HepG2 (cell line): ENCODE results near the gene THRA. TPM values are rescaled to one million over a fixed set of nuclear protein-coding genes. Genes with fewer than 3 reads are reported as not detected.

Experiments used
- CBX1 ChIP-seq: IDR thresholded peaks from one replicate; pipeline ENCODE4 v1.6.1; 2016; ENCODE audit warnings: antibody characterized with exemption, low read depth
- DR1 ChIP-seq: sonication (generic); formaldehyde crosslinking; IDR thresholded peaks from 2 replicates; pipeline ENCODE4 v1.8.0; 2021; ENCODE audit warnings: mild to moderate bottlenecking, missing genetic modification reagents, inconsistent platforms
- ELF1 ChIP-seq: sonication (generic); formaldehyde crosslinking; IDR thresholded peaks from 2 replicates; pipeline ENCODE4 v1.4.0; 2020; ENCODE audit warnings: missing genetic modification reagents
- HNRNPUL1 ChIP-seq: fragments of 200-400 bp; formaldehyde crosslinking; IDR thresholded peaks from 2 replicates; pipeline ENCODE4 v1.6.1; 2017; ENCODE audit warnings: low read depth, mild to moderate bottlenecking, low read length, moderate library complexity
- KLF15 ChIP-seq: sonication (generic); formaldehyde crosslinking; IDR thresholded peaks from 2 replicates; pipeline ENCODE4 v1.8.1; 2023; ENCODE audit warnings: borderline replicate concordance, mild to moderate bottlenecking, inconsistent platforms, missing genetic modification reagents, mixed read lengths
- KLF9 ChIP-seq: IDR thresholded peaks from 2 replicates; pipeline ENCODE4 v1.6.1; 2016; ENCODE audit warnings: low read depth
- MED8 ChIP-seq: sonication (generic); formaldehyde crosslinking; IDR thresholded peaks from 2 replicates; pipeline ENCODE4 v1.8.1; 2023; ENCODE audit warnings: mild to moderate bottlenecking, missing genetic modification reagents; ENCODE audit not compliant: insufficient replicate concordance
- MIER2 ChIP-seq: IDR thresholded peaks from 2 replicates; pipeline ENCODE4 v1.6.1; 2016; ENCODE audit warnings: missing biosample characterization, missing genetic modification reagents
- NCOA1 ChIP-seq: sonication (generic); formaldehyde crosslinking; IDR thresholded peaks from 2 replicates; pipeline ENCODE4 v1.9.0; 2021; ENCODE audit warnings: missing genetic modification reagents
- SIN3B ChIP-seq: fragments of 150-350 bp; IDR thresholded peaks from 2 replicates; pipeline ENCODE4 v1.6.1; 2014; ENCODE audit warnings: low read length
- SMC3 ChIP-seq: IDR thresholded peaks from 2 replicates; pipeline ENCODE4 v1.6.1; 2011; ENCODE audit warnings: low read length, improper control_type of control experiment
- TARDBP ChIP-seq: sonication (generic); formaldehyde crosslinking; IDR thresholded peaks from 2 replicates; pipeline ENCODE4 v1.8.0; 2022; ENCODE audit warnings: mild to moderate bottlenecking, missing genetic modification reagents
- ZFAT ChIP-seq: sonication (generic); formaldehyde crosslinking; conservative IDR thresholded peaks from 2 replicates; pipeline ENCODE4 v1.8.1; 2023; ENCODE audit warnings: missing genetic modification reagents, inconsistent platforms
- ZFP36L2 ChIP-seq: sonication (generic); formaldehyde crosslinking; IDR thresholded peaks from 2 replicates; pipeline ENCODE4 v1.4.0; 2020; ENCODE audit warnings: missing genetic modification reagents
- ZFP90 ChIP-seq: sonication (generic); formaldehyde crosslinking; IDR thresholded peaks from 2 replicates; pipeline ENCODE4 v1.8.0; 2022; ENCODE audit warnings: missing genetic modification reagents, mild to moderate bottlenecking, inconsistent platforms, borderline replicate concordance
- ZNF138 ChIP-seq: sonication (generic); formaldehyde crosslinking; IDR thresholded peaks from 2 replicates; pipeline ENCODE4 v1.5.0; 2020; ENCODE audit warnings: mild to moderate bottlenecking, low read depth, missing genetic modification reagents
- ZNF180 ChIP-seq: sonication (generic); formaldehyde crosslinking; IDR thresholded peaks from 2 replicates; pipeline ENCODE4 v1.4.0; 2020; ENCODE audit warnings: low read depth, missing genetic modification reagents, borderline replicate concordance
- ZNF232 ChIP-seq: sonication (generic); formaldehyde crosslinking; IDR thresholded peaks from 2 replicates; pipeline ENCODE4 v1.4.0; 2020; ENCODE audit warnings: missing genetic modification reagents, borderline replicate concordance
- ZNF354B ChIP-seq: sonication (generic); formaldehyde crosslinking; IDR thresholded peaks from 2 replicates; pipeline ENCODE4 v1.8.0; 2022; ENCODE audit warnings: mild to moderate bottlenecking, missing genetic modification reagents
- ZNF570 ChIP-seq: sonication (generic); formaldehyde crosslinking; IDR thresholded peaks from 2 replicates; pipeline ENCODE4 v1.4.0; 2020; ENCODE audit warnings: mild to moderate bottlenecking, missing genetic modification reagents, borderline replicate concordance
- ZNF766 ChIP-seq: sonication (generic); formaldehyde crosslinking; IDR thresholded peaks from 2 replicates; pipeline ENCODE4 v1.5.0; 2020; ENCODE audit warnings: missing genetic modification reagents, borderline replicate concordance
- polyA plus RNA-seq, 8 experiments: library from polyadenylated mRNA; depleted of rRNA in 3 of 8; stranded (reverse) in 7 of 8; unstranded in 1 of 8; fragments of >200 nt; fragmentation: Illumina TruSeq in 4 of 8; extraction: Trizol in 4 of 8; gene quantifications; 2 replicates each; pipeline versions ENCODE4 v1.2.1 to v1.2.3, GENCODE V29; 2011 to 2016; ENCODE audit warnings: low read depth in 4 of 8, missing spikeins in 1 of 8, mixed read lengths in 1 of 8; ENCODE audit not compliant: insufficient read depth in 1 of 8
- total RNA-seq, 5 experiments: library from RNA; depleted of rRNA; stranded (reverse); fragments of >200 nt; fragmentation: Illumina TruSeq; extraction: Trizol; gene quantifications; 2 replicates each; pipeline ENCODE4 v1.2.3, GENCODE V29; 2016; ENCODE audit warnings: low read depth in 1 of 5
- TF ChIP-seq, protein P1 (sequence below), 2 experiments: sonication (generic) in 1 of 2; formaldehyde crosslinking in 1 of 2; IDR thresholded peaks; 2 replicates each; pipeline versions ENCODE4 v1.6.1 to v1.9.0; 2014 to 2022; ENCODE audit warnings: antibody characterized with exemption in 1 of 2, borderline replicate concordance in 1 of 2, inconsistent platforms in 1 of 2, low read depth in 1 of 2, missing genetic modification reagents in 1 of 2
- TF ChIP-seq, protein P2 (sequence below): IDR thresholded peaks from 2 replicates; pipeline ENCODE4 v1.6.1; 2016; ENCODE audit warnings: low read depth, borderline replicate concordance
- TF ChIP-seq, protein P3 (sequence below): sonication (generic); formaldehyde crosslinking; IDR thresholded peaks from 2 replicates; pipeline ENCODE4 v1.8.1; 2022; ENCODE audit warnings: mild to moderate bottlenecking, missing genetic modification reagents

Gene THRA
- total and polyA plus RNA-seq, 2 of the 13 experiments (the other 11 are each of a cell fraction or from before 2014, with no cell fraction given): 8.0 to 9.9 TPM

DNA sequence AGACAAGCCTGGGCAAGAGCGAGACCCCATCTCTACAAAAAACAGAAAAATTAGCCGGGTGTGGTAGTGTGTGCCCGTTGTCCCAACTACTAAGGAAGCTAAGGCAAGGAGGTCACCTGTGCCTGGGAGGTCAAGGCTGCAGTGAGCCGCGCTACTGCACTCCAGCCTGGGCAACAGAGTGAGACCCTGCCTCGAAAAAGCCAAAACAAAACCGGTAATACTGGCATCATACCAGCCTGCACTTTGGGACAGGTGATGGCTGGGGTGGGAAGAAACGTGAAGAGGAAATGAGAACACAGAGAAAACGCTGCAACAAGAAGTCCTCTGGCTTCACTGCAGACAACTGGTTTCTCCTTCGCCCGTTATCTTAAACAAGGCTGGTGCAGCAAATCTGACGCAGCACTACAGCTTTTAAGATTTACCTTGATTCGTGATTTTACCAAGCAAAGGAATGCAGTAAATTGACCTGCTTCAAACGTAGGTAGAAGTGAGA is 76.8 kb downstream of the THRA start (continued):
- TF ChIP-seq ZNF570 (no peak), ZNF766 (CRISPR knock-in tag) (peak; percentile 76; the same call in 1 of the 2 replicates), ZFAT (CRISPR knock-in tag) (no peak), MED8 (no peak), KLF9 (CRISPR knock-in tag) (no peak), HNRNPUL1 (no peak), SMC3 (no peak), ZFP36L2 (no peak), ELF1 (CRISPR knock-in tag) (no peak), SIN3B (no peak), TARDBP (peak; percentile 42; the same call in 1 of the 2 replicates), ZFP90 (CRISPR knock-in tag) (no peak), ZNF232 (0 out of 2 replicates have a peak, but pooled peaks have one; percentile 21), DR1 (CRISPR knock-in tag) (no peak), ZNF138 (CRISPR knock-in tag) (no peak), CBX1 (no peak), KLF15 (0 out of 2 replicates have a peak, but pooled peaks have one; percentile 9), ZNF180 (no peak), MIER2 (CRISPR knock-in tag) (peak; percentile 22; the same call in 1 of the 2 replicates), NCOA1 (CRISPR knock-in tag) (no peak), ZNF354B (CRISPR knock-in tag) (no peak)
- TF ChIP-seq, protein P1, sequence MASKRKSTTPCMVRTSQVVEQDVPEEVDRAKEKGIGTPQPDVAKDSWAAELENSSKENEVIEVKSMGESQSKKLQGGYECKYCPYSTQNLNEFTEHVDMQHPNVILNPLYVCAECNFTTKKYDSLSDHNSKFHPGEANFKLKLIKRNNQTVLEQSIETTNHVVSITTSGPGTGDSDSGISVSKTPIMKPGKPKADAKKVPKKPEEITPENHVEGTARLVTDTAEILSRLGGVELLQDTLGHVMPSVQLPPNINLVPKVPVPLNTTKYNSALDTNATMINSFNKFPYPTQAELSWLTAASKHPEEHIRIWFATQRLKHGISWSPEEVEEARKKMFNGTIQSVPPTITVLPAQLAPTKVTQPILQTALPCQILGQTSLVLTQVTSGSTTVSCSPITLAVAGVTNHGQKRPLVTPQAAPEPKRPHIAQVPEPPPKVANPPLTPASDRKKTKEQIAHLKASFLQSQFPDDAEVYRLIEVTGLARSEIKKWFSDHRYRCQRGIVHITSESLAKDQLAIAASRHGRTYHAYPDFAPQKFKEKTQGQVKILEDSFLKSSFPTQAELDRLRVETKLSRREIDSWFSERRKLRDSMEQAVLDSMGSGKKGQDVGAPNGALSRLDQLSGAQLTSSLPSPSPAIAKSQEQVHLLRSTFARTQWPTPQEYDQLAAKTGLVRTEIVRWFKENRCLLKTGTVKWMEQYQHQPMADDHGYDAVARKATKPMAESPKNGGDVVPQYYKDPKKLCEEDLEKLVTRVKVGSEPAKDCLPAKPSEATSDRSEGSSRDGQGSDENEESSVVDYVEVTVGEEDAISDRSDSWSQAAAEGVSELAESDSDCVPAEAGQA (IDR thresholded peaks at IDR 0.05; ENCODE audit: low read depth): no peak
- TF ChIP-seq, protein P1 (CRISPR knock-in tag; IDR thresholded peaks at IDR 0.05; ENCODE audit: borderline replicate concordance): no peak
- TF ChIP-seq, protein P2, sequence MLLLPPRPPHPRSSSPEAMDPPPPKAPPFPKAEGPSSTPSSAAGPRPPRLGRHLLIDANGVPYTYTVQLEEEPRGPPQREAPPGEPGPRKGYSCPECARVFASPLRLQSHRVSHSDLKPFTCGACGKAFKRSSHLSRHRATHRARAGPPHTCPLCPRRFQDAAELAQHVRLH (CRISPR knock-in tag): peak; percentile 17; the same call in 1 of the 2 replicates
- TF ChIP-seq, protein P3, sequence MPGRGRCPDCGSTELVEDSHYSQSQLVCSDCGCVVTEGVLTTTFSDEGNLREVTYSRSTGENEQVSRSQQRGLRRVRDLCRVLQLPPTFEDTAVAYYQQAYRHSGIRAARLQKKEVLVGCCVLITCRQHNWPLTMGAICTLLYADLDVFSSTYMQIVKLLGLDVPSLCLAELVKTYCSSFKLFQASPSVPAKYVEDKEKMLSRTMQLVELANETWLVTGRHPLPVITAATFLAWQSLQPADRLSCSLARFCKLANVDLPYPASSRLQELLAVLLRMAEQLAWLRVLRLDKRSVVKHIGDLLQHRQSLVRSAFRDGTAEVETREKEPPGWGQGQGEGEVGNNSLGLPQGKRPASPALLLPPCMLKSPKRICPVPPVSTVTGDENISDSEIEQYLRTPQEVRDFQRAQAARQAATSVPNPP (CRISPR knock-in tag): peak; percentile 75; the same call in 1 of the 2 replicates
